IPS DF 4.7 (cell line): ENCODE data around the gene CCND1.
A peak's percentile ranks its signal among the peaks of the same experiment; 100 is the strongest.

Experiments
- DNase-seq: peaks from one replicate; pipeline ENCODE4 v3.0.0-alpha.2; 2013; ENCODE audit warnings: low spot score; ENCODE audit errors: extremely low read depth

Gene CCND1

DNA sequence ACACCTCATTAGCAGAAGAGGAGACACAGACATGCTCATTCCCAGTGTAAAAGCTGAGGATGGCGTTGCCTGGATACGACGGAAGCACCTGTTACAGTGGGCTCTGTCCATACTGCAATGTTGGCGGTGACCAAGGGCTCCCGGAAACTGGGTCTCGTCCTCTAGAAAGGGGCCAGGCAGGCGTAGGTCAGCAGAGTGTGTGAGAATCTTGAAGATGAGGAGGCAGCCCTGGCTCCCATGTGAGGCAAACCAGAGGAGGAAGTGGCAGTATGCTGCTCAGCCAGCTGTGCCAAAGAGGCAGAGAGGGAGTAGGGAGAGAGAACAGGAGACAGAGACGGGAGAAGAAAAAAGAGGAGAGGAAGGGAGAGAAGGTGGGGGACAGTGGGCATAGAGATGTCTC, 23.9 kb downstream of the CCND1 start:
- no peak for DNase-seq

DNA sequence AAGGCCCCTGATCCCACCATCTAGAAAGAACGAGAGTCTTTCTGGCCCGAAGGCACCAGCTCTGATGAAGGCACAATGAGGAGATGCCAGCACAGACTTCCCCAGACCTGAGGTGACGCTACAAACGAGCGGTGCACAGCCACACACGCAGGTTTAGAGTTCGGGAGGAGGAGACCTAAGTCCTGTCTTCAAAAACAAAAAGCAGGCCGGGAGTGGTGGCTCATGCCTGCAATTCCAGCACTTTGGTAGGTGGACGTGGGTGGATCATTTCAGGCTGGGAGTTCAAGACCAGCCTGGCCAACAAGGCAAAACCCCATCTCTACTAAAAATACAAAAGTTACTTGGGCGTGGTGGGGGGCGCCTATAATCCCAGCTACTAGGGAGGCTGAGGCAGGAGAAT, 24.7 kb downstream of the CCND1 start:
- DNase-seq, result no peak

DNA sequence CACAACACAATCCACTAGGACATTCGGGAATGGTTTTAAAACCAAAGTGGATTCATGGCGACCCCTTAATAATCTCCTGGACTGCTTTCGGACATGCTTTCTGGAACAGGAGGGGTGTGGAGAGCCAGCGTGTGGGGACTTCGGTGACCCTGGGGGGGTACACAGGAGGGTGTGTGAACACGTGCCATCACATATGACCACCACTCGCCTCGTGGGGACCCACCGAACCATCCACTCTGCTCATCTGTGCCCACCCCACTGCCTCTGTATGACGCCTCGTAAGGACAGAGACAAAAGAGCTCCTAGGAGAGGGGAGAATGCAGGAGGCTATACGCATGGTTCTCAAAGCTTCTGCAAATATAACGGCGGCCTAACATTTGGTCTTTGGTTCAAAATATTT, 25.3 kb downstream of the CCND1 start:
- no peak for DNase-seq

DNA sequence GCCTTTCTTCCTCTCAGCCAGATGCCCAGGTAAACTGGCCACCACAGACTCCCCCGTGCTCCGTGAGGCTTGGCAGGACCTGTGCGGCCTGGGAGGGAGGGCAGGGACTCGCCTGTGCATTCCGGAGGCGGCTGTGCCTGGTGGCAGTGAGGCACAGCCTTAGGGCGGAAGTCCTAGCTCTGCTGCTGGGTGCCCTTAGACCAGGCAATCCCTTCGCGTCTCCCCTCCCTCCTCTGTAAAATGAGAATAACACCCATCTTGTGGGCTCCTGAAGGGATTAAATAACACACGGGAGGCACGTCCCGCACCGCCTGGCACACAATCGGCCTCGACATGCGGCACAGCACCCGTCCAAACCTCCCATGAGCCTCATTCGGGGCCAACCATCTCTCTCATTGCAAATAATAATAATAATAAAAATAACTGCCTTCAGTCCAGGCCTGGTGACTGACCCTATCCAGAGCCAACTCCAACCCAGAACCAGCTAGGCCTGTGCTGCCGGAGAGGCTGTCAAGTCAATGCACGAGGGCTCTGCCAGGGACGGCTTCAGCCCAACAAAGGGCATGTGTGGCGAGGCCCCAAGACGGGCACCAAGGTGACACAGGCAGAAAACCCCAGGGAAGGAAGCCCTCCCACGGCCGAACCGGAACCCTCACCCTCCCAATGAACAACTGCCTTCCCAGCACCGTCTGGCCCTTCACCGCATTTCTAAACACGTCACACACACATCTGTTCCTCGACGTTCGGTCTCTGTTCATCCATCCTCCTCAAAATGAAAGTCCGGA, 26.0 kb downstream of the CCND1 start:
- no peak for DNase-seq

DNA sequence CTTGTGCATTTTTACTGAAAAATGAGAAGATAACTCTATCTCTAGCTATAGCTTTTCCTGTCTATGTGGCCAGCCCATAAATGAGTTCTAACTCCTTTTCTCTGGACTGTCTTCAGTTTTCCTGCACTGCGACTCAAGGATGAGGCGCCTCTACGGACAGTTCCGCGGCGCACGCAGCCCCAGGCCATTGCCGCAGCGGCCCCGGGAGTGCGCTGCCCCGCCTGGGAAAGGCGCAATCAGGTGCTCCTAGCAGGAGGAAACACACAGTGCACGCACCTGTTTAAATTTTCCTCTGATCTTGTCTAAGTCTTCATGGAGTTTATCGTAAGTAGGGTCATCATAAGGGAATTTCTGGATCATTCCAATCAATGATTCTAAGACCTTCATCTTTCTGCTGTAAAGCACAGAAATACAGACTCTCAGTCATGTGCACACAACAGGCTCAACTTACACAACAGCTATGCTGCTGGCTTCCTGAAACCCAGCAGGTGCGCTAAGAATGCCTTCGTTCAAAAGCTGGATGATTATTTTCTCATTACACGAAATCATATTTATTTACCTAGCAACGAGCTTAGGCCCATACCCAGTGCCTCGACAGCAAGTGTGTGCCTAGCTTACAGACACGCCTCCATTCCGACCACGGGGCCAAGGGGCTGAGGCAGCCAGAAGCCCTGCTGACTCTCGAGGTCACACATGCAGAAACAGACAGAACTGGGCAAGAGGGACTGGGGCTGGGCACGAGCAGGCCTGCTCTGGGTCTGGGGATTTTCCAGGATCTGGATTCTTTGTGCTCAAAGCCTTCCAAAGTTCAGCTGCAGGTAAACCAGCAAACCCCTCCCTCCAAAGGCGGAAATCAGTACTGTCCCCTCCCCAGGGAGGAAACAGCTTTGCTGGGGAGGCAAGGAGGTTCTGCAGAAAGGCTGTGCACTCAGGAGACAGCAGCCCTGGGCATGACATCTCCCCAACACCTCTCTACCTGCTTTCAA, 27.0 kb downstream of the CCND1 start:
- DNase-seq, result no peak

DNA sequence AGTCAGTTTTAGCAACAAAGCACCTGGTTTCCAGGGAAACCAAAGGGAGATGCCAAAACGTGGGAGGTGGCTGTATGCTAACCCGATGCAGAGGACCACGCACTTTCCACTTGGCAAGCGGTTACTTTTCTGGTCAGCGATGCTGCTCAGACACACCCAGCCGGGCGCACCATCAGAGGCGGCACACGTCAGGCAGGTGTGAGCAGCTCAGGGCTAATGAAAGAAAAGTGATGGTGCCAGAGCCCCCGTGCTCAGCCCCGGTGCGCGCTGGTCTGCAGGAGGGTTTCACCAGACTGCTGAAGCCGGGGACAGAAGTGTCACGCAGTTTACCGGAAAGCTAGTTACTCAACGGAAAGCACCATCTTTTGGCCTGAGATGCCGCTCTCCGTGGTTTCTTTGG, 28.5 kb downstream of the CCND1 start:
- DNase-seq, result no peak

DNA sequence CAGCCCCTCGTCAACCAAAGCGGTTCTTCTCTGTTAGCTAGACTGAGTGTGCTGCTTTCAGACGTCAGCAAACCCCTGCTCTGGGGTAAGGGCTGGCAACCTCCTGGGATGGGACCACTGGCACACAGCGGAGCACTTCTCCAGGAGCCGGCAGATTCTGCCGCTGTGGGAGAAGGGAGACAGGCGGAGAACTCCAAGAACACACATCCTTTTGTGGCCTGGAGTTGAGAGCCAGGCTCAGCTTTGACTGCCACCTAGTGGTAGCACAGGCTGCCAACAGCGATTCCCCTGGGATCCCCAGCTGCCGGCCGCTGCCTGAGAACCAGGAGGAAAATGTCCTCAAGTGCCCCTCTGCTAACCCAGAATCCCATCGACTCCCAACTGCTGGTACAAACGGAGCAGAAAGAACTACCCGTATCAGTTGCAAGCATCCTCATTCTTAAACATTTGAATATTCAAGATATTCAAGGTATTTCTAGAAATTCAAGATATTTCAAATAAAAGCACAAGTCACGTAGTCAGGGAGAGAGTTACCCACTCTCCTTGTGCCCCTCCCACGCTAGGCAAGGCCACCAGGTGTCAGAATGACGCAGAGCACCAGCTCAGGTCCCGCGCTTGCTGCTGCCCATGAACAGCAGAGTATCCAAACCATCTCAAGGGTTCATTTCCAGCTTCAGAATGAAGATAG, 29.3 kb downstream of the CCND1 start:
- peak; percentile 66 for DNase-seq

DNA sequence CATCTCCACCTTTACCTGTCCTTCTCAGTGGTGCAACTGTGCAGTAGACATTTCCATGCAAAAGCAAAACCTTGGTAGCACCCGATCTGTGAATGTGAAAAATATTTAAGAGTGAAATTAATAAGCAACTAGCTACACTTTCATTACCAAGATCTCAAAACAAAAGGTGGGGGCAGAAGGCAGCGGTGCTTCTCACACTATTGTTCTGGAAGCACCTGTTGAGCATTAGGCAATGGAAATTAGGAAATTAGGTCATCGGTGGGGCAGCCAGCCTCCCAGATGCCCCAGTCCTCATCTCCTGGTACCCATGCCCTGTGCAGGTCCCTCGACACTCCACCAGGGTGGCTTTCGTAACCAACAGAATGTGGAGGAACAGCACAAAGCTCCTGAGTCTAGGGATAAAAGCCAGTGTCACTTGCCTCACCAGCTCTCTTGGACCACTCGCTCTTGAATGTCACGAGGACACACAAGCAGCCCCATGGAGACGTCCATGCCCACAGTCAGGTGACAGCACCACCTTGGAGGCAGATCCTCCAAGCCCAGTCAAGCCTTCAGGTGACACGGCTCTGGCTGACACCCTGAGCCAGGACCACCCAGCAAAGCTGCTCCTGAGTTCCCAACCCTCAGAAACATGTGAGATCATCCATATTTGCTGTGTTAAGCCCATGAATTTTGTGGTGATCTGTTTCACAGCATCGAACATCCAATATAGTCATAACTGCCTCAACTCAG, 30.9 kb downstream of the CCND1 start:
- no peak for DNase-seq

DNA sequence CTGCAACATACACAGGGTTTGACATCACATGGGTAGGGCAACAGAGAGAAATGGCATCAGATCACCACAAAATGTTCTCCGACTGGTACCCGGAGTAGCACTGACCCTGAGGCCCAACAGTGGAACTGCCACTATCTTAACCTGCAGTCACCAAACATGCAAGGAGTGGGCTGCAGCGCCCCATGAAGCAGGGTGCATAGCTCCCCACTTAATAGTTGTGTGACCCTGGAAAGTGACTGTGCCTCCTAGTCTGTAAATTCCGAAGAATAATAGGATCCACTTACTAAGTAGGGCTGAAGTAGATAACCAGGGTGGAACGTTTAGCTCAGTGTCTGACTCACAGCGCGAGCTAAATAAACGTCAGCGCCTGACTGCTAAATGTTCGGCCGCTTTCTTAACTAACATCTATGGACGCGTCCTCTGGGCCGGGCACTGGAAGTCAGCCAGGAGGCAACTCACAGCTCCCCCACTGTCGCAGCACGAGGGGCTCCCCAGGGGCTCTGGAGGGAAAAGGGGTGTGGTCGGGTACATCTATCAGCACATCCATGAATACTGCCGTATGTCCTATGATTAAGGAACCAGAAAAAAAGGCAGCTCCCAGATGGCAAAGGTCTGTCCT, 33.4 kb downstream of the CCND1 start:
- DNase-seq, result no peak

DNA sequence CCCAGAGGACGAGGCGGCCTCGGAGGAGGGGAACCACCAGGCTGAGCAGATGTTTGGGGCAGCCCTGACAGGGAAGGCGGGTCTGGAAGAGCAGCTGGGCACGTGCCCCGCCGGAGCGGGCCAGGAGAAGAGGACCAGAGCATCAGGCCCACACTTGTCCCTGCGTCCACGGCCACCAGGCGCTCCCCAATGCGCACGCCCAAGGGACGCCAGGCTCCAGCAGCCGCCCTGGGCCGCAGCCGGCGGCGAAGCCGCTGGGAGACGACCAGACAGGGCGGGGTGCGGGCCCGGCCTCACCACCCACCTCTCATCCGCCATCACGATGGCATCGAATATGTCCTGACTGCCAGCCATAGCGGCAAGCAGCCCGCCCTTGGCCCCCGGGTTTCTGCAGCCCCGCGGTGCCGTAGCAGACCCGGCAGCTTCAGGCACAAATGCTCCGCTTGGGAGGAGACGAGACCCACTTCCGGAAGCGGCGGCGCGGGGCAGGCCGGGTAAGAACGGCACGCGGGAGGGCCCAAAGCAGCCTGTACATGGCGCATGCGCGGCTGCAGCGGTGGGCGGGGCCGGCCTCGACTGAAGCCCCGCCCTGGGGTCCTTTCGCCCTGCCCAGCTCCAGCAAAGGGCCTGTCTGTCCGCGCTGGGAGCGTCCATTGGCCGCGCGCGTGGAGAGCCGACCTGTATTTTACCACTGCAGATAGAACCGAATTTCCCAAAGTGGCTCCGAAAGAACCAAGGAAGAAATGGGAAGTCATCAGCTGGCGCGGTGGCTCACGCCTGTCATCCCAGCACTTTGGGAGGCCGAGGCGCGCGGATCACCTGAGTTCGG, 34.1 kb downstream of the CCND1 start, which contains the start of gene LTO1:
Gene LTO1 (minus strand): TSS at position 468 of the 829 bp plus-strand sequence. CDS start 114 bp downstream, at position 354.
- DNase-seq, result peak; percentile 36

DNA sequence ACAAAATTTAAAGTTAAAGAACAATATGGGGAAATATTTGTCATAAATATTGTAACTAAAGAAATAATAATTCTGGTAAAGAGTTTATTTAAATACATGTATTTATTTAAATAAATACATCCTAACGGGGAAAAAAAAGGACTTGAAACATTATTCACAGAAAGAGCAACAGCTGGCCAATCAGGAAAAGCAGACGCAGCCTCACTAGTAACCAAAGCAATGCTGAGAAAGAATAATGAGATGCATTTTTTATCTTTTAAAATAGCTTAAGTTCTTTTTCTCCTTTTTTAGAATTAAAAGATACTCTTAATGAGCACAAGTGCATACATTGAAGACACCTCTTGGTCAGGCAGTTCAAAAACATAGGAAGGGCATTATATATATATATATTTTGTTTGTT, 36.8 kb downstream of the CCND1 start:
- no peak for DNase-seq

DNA sequence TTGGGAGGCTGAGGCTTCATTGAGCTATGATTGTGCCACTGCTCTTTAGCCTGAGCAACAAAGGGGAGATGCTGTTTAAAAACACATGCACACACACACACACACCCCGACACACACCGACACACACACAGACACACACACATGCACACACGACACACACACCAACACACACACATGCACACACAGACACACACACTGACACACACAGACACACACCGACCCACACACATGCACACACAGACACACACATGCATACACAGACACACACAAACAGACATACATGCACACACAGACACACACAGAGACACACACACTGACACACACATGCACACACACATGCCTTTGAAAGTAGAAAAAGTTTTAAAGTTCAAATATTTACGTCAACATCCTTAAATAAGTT, 39.7 kb downstream of the CCND1 start:
- no peak for DNase-seq

DNA sequence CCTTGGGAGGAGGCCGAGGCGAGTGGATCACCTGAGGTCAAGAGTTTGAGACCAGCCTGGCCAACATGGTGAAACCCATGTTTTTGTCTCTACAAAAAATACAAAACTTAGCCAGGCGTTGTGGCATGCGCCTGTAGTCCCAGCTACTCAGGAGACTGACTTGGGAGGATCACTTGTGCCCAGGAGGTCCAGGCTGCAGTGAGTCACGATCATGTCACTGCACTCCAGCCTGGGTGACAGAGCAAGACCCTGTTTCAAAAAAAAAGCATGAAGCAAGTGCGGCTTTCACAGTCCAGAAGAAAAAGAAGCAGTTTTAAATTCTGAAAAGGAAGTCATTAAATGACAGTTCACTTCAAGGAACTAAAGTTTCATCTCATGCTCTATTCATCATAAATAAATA, 41.3 kb downstream of the CCND1 start:
- DNase-seq, result no peak

DNA sequence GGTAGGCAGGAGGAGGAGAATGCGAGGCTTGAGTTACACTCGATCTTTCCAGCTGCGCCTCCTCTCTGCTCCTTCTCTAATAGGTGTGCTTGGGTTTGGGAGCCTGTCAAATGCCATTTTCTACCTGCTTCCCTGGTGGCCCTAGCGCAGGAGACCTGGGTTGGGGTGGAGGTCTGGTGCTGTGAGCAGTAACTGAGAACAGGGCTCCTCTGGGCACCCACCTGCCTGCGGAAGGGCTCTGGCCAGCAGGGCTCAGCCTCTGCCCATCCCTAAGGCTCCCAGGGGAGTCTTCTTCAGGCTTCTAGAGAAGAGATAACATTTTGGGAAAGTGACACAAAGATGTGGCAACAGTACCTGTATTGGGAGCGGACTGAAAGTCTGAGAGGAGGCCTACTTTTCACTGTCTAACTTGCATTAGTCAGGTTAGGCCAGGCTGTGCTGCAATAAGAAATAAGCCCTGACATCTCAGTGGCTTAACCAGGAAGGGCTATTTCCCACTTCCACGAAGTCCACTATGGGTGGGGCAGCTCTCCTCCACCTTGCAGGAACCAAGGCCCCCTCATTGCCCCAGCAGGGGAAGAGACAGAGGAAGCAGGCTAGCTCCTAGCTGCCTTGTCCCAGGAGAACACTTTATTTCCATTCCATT, 41.8 kb downstream of the CCND1 start:
- DNase-seq, result no peak

DNA sequence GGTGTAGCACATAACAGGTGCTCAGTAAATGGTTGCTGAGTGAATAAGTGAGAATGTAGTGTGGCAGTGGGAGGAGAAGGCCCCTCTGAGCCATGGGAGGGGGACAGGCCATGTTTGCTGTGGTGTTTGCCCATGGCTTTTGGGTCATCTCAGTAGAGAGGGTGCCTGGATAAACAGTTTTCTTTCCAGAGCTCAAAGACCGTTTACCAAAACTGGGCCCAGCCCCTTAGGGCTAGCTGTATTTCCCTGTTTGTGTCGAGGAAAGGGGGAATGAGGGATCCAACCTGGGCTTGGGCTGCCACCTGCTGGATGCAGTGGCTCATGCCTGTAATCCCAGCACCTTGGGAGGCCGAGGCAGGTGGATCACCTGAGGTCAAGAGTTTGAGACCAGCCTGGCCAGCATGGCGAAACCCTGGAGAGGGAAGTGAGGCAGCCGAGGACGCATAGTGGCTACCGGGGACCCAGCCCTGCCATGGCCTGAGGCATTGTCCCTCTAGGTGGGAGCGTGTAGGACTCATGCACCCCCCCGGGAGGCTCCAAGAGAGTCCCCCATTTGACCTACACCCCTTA, 42.9 kb downstream of the CCND1 start:
- no peak for DNase-seq

DNA sequence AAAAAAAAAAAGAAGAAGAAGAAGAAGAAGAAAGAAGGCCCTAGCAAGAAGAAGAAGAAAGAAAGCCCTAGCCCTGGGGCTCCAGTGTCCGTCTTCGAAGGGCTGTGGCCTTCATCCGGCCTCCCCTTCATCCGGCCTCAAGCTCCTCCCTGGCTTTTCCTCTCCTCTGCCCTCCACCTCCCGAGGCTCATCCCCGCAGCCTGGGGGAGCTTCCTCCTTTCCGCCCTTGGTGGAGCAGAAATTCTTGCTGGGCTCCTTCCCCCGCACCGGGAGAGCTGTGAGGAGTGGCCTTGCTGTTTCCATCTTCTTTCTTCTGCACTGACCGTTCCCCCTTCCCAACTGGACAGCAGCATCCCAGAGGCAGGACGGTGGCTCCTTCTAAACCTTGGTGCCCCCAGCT, 43.7 kb downstream of the CCND1 start:
- DNase-seq, result no peak

DNA sequence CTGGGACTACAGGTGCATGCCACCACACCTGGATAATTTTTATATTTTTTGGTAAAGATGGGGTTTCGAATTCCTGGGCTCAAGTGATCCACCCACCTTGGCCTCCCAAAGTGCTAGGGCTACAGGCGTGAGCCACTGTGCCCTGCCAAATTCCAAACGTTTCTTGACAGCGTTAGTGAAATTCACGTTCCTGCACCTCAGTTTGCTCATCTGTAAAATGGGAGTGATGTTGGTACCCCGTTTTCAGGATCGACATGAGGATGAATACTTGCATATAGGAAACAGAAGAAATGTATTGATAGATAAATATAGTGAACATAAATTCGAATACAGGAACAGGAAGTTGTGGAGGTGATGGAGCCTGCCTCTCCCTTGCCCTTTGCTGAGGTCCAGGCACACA, 44.4 kb downstream of the CCND1 start:
- DNase-seq, result no peak

DNA sequence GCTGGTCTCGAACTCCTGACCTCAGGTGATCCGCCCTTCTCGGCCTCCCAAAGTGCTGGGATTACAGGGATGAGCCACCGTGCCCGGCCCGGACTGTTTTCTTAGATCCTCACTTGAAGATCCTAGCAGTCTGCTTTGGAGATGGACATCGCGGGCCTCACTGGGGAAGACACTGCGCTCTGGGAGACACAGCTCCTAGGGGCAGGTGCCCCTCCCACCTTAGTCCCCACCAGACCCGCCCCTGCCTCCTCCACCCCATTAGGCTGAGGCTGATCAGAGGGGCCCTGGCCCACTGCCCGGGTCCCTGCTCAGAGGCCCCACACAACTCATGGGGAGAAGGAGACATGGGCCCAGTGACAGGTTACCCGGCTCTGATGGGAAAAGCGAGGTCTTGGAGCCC, 45.5 kb downstream of the CCND1 start:
- DNase-seq, result no peak

DNA sequence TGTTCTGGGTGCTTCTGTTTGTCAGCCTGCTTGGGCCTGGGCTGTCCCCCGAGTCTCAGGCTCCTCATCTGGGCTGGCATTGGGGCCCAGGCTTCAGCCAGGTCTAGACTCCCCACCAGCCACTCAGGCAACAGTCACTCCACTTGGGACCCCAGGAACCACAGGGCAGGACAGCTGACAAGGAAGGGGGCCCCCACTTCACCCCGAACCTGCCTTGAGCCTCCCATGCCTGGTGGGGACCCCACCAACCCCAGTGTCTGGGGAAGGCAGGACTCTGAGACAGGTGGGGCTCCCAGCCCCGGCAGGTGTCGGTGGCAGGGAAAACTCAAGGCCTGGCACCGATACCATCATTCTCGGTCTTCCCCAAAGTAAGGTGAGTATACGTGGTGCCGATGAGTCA, 45.9 kb downstream of the CCND1 start:
- DNase-seq, result no peak
